ENCODE measurements around the gene LCN12. TPM values are rescaled to one million over a fixed set of nuclear protein-coding genes. Genes with fewer than 3 reads are reported as not detected.

Gene LCN12, protein sequence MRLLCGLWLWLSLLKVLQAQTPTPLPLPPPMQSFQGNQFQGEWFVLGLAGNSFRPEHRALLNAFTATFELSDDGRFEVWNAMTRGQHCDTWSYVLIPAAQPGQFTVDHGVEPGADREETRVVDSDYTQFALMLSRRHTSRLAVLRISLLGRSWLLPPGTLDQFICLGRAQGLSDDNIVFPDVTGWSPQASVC
- polyA plus RNA-seq (ENCODE audit: insufficient read length in 4 of 4): 10 to 100 TPM in 3 of 4 donors, 1 to 10 TPM in 1; 1.4 to 54.6 (median 23.8) TPM

DNA sequence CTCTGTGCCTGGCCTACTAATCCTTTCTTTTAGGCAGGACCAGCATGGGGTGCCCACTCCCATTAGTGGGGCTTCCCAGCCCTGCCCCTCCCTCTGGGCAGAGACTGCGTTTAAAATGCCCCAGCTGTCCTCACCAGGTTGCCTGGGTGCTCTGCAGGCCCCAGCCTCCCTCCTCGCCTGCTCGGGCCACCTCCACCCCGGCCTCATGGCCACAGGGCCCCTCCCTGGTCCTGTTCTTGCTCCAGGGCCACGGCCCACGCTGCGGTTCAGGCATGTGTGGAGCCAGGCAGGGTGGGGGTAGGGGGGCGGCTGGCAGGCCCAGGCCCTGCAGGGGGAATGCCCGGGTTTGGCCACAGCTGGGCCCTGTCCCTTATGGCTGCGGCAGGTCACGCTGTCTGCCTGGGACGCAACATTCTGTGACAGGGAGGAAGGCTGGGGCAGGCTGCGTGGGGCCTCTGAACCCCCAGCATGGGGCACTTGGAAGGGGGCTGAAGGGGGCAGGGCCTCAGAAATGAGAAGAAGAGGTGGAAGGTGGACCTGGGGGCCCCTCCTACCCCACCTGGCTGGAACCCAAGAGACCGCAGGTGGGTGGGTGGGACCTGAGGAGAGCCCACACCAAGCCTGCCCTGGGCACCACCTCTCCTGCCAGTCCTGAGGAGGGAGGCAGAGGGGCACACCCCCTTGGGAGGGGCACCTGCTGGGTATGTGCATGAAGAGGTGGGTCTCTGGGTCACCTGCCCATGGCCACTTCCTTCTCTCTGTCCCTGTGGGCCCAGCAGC is at the start of gene LCN12:
TSS of gene LCN12 (plus strand) at position 733 of the 780 bp plus-strand sequence. CDS start 55 bp downstream, outside the sequence.
- DNase-seq (ENCODE audit: low read depth in 4 of 4, low spot score in 3 of 4): no peak

DNA sequence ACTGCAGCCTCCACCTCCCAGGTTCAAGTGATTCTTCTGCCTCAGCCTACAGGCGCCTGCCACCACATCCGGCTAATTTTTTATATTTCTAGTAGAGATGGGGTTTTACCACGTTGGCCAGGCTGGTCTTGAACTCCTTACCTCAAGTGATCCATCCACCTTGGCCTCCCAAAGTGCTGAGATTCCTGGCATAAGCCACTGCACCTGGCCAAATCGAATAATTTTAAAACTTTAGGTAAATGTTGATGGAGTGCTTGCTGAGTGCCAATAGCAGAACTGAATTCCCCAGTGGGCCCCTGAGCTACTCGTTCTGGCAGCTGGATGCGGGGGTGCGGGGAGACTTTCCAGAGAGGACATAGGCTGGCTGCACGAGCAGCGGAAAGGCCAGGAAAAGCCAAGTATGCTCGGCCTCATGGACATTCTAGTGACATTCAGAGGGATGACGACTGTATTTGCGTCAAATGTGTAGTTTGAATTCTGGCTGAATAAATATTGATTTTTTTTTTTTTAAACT is 49.0 kb upstream of the LCN12 start:
- DNase-seq (ENCODE audit: low read depth in 4 of 4, low spot score in 3 of 4): no peak

DNA sequence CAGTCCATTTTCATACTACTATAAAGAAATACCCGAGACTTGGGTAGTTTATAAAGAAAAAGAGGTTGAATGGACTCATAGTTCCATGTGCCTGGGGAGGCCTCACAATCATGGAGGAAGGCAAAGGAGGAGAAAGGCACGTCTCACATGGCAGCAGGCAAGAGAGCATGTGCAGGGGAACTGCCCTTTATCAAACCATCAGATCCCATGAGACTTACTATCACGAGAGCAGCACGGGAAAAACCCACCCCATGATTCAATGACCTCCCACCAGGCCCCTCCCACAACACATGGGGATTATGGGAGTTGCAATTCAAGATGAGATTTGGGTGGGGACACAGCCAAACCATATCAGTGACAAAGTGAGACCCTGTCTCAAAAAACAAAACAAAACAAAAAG is 45.8 kb upstream of the LCN12 start:
- DNase-seq (ENCODE audit: low read depth in 4 of 4, low spot score in 3 of 4): no peak

DNA sequence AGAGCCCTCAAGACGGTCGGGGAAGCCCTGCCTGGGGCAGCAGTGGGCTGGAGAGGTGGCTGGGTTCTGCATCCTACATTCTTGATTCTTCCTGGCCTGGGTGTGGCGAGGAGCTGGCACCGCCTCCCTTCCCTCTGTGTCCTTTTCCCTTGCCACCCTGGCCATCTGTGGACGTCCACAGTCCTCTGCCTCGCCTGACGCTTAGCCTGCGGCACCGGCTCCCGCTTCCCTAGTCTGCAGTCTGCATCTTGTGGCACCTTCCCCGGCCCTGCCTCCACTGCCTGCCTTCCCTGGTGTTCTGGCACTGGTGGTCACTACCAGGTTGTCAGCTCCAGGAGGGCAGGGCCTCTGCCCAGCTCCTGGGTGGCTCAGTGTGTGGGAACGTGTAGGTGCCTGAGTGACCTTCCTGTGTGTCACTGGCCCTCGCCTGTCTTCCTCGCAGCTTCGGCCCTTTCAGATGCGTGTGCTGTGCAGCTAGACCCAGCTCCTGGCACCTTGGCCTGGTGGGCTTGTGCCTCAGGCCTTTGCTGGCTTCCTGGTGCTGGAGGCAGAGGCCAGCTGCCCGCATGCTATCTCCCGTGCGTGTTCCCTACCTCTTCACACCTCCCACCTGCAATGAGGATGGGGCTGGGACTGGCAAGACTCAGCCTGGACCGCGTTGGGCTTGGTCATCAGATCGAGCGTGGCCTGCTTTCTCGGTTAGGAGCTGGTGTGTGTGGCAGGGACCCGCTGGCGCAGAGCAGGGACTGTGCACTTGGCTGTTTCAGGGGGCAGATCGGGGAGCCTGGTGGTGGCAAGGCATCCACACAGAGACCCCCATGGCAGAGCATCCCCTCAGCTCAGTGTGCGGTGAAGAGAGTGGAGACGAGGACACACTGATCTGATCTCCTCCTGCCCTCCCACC is 44.8 kb upstream of the LCN12 start:
- DNase-seq (ENCODE audit: low read depth in 4 of 4, low spot score in 3 of 4): no peak

DNA sequence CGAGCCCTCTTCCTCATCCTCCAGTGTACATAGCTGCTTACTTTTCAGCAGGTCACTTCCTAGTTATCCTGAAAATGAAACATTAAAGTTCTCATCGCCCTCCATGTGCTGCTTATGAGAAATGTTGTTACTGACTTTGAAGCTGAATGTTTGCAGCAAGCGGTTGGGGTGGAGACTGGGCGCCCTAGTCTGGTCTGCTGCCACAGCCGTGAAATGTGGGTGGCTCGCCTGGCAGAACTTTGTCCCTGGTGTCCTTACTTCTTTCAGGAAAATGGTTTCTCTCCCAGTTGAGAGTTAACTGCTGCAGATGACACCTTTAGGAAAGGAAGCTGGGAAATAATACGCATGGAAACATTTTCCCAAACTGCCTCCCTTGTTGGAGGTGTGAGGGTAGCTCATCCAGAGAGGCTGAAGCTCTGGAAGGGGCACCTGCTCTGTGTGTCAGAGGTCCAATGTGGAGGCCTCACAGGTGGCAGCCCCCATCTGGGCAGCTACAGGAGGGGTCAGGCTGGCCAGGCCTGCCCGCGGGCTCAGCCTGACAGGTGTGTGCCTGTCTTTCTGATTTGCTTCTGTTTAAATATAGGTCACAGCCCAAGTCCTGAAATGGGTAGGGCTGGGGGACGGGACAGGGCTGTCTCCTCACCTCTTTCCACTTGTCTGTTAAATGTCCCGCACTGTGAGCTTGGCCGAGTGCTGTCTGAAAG is 41.7 kb upstream of the LCN12 start:
- DNase-seq (ENCODE audit: low read depth in 4 of 4, low spot score in 3 of 4): no peak

DNA sequence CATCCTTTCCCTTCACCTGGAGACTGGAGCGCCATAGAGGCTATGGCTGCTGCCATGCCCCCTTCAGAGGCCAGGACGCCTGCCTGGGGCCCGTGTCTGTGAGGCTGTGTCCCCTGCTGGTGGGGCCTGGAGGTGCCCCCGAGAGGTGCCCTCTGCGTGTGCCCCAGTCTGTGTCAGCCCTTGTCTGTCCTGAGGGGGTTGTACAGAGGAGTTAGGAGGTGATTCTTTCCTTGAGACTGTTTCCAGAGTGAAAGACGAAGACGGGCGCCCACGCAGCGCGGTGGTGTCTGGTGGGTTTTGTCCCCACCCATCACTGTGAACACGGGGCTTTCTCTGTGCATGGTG is 41.2 kb upstream of the LCN12 start:
- no peak for DNase-seq (ENCODE audit: low read depth in 4 of 4, low spot score in 3 of 4)

DNA sequence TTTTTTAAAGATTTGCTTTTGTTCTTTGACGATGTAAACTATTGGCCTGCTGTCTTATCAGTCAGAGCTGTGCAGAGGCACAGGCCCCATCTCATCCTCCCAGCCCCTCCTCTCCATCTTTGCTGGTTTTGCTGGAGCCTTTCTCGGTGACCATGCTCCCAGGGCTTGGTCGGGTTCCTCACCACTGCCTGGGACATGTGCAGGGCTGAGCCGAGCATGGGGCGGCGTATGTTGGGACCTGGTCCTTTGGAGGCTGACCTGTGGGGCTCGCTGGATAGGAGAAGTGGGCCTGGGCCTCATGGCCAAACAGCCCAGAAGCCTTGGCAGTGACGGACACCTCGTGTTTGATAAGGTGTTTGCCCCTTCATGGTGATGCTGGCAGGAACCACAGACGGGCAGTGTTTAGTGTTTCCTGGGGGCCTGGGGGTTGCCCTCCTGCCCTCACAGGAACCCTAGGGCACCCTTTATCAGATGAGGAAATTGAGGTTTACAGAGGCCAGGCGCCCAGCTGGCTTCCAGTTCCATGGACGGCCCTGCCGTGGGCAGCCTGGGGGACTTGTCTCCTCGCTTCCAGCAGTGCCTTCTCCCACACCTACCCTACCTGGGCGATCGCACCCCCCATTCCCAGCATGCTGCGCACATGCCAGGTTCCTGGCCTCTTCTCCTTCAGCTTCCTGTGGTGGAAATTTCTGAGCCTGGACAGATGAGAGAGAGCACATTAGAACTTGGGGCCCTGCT is 38.2 kb upstream of the LCN12 start:
- no peak for DNase-seq (ENCODE audit: low read depth in 4 of 4, low spot score in 3 of 4)

DNA sequence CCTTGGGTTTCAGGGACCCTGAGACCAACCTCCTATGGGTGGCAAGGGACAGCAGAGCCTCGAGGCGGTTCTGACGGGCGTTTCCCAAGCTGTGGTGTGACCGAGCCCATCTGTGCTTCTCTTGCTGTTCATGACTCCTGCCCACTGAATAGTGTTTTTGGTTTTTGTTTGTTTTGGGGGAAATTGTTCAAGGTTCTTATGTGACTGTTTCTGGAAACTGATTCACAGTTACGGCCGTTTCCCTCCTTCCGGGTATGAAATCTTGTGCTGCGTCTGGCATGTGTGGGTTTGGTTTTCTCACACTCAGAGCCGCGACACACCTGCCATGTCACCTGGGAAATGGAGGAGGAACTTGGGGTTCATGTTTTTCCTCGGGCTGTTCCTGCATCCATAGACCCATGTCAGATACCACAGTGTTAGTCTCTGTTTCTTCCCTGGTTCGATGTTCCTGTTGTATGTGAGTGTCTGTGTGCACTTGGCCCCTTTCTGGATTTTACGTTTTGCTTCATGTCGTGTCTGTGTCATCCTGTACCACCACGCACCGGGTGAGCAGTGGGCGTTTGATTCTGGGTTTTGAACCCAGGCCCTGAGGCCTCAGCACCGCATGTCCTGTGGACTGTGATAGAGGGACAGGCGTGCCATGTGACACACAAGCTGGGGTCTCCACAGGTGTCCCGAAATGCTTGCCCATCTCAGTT is 36.3 kb upstream of the LCN12 start:
- no peak for DNase-seq (ENCODE audit: low read depth in 4 of 4, low spot score in 3 of 4)

DNA sequence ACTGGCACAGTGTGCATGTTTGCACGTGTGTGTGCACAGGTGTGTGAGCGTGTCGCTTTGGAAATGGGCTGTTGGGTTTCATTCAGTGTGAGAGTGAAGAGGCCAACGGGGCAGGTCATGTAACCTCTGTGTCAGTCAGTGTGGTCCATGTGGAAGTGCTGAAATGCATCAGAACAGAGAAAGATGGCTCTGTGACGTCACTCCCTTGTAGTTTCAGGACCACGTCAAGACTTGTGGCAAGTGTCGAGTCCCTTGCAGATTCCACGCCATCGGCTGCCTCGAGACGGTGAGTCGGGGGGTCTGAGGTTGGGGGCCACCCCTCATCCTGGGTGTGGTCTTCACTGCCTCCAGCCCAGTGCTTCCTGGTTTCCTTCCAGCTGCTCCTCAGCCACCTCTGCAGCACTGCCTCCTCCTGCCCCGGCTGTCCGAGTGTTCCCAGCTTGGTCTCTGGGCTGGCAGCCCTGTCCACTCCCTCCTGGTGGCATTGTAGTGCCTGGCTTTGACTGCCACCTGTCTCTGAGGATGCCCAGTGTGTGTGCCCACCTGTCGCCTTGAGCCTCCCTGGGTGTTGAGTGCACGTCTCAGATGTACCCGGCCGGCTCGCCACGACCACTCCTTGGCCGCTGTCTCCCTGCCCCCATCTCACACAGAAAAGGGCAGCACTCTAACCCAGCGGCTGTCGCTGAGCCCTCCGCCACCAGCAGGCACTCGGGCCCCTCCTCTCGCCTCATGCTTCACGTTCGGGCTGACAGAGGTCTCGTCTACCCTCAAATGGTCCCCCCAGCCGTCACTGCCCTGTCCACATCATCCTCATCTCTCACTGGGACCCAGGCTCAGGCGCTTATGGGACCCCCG is 35.5 kb upstream of the LCN12 start:
- DNase-seq (ENCODE audit: low read depth in 4 of 4, low spot score in 3 of 4): no peak

DNA sequence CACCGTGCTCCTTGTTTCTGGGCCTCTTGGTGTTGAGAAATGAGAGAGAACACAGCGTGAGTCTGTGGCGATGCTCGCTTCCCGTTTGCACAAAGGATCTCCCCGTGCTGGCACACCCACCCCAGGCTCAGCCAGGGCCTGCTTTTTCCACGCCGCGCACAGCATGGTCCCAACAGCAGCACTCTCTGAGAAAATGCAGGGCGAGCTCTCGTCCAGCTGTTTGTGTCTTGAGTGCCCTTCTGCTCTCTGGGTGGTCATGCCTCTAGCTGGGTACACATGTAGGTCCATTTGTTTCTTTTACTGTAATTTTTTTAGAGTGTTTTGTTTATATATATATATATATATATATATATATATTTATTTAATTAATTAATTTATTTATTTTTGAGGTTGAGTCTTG is 34.2 kb upstream of the LCN12 start:
- DNase-seq (ENCODE audit: low read depth in 4 of 4, low spot score in 3 of 4): no peak

DNA sequence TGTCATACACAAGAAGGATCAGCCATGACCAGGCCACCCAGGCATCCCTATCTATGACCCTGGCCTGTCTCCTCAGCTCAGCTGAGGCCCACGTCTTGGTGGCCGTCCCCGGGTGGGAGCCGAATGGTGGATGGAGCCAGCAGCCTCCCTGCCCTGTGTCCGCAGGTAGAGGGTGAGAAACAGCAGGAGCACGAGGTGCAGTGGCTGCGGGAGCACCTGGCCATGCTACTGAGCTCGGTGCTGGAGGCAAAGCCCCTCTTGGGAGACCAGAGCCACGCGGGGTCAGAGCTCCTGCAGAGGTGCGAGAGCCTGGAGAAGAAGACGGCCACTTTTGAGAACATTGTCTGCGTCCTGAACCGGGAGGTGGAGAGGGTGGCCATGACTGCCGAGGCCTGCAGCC is 32.0 kb upstream of the LCN12 start:
- no peak for DNase-seq (ENCODE audit: low read depth in 4 of 4, low spot score in 3 of 4)

DNA sequence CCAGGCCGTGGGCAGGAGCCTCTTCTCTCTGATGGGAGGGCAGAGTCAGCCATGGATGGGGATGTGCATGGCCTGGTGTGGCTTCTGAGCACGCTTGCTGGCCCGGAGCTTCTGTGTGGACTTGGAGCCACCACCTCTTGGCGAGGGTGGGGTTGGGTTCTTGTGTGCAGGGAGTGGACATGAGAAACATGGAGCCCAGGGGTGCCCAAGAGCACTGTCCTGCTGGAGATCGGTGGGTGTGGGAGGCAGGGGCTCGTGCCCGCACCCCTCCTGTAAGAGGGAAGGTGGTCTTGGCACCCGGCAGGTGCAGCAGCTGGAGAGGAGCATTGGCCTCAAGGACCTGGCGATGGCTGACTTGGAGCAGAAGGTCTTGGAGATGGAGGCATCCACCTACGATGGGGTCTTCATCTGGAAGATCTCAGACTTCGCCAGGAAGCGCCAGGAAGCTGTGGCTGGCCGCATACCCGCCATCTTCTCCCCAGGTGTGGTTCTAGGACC is 31.3 kb upstream of the LCN12 start:
- DNase-seq (ENCODE audit: low read depth in 4 of 4, low spot score in 3 of 4): no peak

DNA sequence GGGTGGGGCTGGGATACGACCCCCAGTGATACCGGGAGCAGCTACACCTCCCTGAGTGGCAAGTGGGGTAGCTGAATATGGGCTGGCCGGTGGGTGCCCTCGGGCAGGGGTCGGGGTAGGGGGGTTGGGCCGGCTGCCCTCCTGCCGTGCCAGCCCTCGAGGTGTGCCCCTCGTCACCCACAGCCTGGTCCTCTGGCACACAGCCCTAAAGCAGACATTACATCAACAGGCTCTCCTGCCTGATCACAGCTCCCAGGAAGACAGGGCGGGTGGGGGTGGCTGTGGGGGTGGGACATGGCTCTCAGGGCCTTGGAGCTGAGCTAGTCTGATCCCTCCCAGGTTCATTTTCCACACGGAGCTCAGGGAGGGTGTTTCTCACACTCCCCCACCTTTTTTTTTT is 30.8 kb upstream of the LCN12 start:
- DNase-seq (ENCODE audit: low read depth in 4 of 4, low spot score in 3 of 4): no peak

DNA sequence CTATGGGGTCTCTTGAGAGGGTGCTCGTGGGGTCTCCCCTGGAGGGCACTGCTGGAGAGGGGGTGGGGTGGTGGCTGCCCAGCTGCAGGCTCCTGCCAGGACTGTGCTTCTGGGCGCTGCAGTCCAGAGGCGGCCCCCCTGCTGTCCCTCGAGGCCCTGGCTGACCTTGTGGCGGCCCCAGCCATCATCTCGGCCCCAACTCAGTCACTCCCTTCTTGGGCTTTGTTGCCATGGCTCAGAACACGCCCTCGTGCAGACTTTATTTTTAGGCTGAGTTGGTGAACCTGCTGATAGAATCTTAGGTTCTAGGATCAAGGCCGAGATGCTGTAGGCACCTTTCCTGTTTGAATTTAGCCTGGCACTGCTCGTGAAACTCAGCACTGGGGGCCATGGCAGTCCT is 30.4 kb upstream of the LCN12 start:
- DNase-seq (ENCODE audit: low read depth in 4 of 4, low spot score in 3 of 4): no peak

DNA sequence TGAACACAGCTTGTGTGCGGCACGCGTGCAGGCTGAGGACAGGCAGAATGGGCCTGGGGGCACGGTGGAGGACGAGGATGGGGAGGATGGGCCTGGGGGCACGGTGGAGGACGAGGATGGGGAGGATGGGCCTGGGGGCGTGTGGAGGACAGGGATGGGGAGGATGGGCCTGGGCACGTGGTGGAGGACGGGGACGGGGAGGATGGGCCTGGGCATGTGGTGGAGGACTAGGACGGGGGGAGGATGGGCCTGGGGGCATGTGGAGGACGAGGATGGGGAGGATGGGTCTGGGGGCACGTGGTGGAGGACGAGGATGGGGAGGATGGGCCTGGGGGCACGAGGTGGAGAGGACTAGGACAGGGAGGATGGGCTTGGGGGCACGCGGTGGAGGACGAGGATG is 29.5 kb upstream of the LCN12 start:
- no peak for DNase-seq (ENCODE audit: low read depth in 4 of 4, low spot score in 3 of 4)

DNA sequence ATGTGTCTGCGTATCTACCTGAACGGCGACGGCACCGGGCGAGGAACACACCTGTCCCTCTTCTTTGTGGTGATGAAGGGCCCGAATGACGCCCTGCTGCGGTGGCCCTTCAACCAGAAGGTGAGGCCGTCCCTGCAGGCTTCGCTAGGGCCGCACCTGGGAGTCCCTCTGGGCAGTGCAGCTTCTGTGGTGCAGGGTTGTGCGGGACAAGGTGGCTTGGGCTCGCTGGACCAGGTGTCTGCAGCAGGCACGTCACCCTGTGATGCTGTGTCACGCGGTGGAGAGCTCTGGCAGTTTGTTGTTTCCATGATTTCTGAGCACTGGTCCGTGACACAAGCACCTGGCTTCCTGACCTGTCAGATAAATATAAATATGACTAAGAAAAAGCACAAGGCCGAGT is 28.2 kb upstream of the LCN12 start:
- no peak for DNase-seq (ENCODE audit: low read depth in 4 of 4, low spot score in 3 of 4)

DNA sequence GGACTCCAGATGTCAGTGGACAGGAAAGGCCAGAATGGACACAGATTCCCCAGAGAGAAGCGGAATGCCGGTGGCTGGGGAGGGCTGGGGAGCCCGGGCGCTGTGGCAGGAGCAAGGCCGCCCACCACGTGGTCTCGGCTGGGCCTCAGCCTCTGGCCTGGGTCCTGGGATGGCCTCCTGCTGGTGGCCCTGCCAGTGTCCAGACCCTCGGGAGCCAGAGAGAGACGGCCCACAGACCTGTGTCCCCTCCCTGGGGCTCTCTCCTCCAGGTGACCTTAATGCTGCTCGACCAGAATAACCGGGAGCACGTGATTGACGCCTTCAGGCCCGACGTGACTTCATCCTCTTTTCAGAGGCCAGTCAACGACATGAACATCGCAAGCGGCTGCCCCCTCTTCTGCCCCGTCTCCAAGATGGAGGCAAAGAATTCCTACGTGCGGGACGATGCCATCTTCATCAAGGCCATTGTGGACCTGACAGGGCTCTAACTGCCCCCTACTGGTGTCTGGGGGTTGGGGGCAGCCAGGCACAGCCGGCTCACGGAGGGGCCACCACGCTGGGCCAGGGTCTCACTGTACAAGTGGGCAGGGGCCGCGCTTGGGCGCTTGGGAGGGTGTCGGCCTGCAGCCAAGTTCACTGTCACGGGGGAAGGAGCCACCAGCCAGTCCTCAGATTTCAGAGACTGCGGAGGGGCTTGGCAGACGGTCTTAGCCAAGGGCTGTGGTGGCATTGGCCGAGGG is 26.5 kb upstream of the LCN12 start:
- no peak for DNase-seq (ENCODE audit: low read depth in 4 of 4, low spot score in 3 of 4)

Measured in left renal pelvis (tissue), 4 donors.